ENCODE data around the gene ZFAND6. TPM values are rescaled to one million over a fixed set of nuclear protein-coding genes. Genes with fewer than 3 reads are reported as not detected.

Gene ZFAND6
- total RNA-seq, 1 experiment from 2014 or later: 89.7 TPM

DNA sequence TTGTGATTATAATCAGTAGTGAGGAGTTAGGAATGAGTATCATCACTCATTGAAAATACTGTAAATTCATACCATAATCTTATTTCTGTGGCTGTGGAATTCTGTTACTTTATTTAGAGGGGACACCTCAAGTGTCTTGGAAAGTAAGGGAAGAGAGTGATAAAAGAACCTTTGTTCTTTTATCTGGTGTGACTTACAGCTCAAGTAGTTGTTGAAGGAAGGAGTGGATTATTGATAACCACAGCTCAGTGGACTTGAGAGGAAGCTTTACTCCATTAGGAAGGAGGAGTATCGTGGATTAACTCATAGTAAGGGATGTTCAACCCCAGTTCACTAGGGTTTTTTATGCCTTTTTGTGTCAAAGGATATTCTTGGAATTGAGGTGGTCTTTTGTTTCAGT, 61.2 kb downstream of the ZFAND6 start:
- Histone ChIP-seq H2BK5ac (ENCODE audit: insufficient read length, low read length) (no peak overlapping the region), H3K56ac (ENCODE audit: insufficient read length, low read depth, low read length) (no peak overlapping the region), H3K23ac (ENCODE audit: insufficient read length, low read depth, low read length) (no peak overlapping the region), H3K18ac (ENCODE audit: insufficient read length, low read depth, low read length) (no peak overlapping the region), H4K91ac (ENCODE audit: insufficient read length, low read depth, low read length) (no peak overlapping the region), H3K79me2 (ENCODE audit: insufficient read depth, low read length) (no peaks in the 10 kb centered on the region), H3K4ac (ENCODE audit: low read depth, low read length) (no peak overlapping the region), H2BK15ac (ENCODE audit: low read depth, low read length) (no peak overlapping the region), H4K20me1 (ENCODE audit: control insufficient read depth, insufficient read depth, insufficient read length) (no peaks in the 10 kb centered on the region), H3K27ac (ENCODE audit: insufficient read length, low read depth, low read length) (no peak overlapping the region), H4K5ac (ENCODE audit: insufficient read length, low read depth, low read length) (no peak overlapping the region), H3K9me3 (ENCODE audit: control insufficient read depth, low read depth, low read length) (no peaks in the 10 kb centered on the region), H3T11ph (ENCODE audit: low read length) (no peak overlapping the region), H3K79me1 (ENCODE audit: insufficient read depth, low read depth, low read length, poor library complexity, severe bottlenecking) (no peaks in the 10 kb centered on the region), H2AK5ac (ENCODE audit: insufficient read length, low read length) (no peak overlapping the region), H2BK12ac (ENCODE audit: insufficient read length, low read depth, low read length) (no peak overlapping the region), H4K8ac (replicated peaks; ENCODE audit: insufficient read length, low read depth, low read length) (no peak overlapping the region), H3K4me1 (ENCODE audit: insufficient read depth, low read length) (no peaks in the 10 kb centered on the region), H2BK120ac (ENCODE audit: low read depth, low read length, poor library complexity, severe bottlenecking) (no peak overlapping the region), H3K27me3 (ENCODE audit: insufficient read depth, low read length) (no peaks in the 10 kb centered on the region), H3K23me2 (ENCODE audit: insufficient read length, low read depth, low read length, poor library complexity, severe bottlenecking) (no peaks in the 10 kb centered on the region), H3K14ac (ENCODE audit: insufficient read depth, low read length) (no peak overlapping the region), H3K9ac (ENCODE audit: extremely low read depth, insufficient read length, low read length) (no peak overlapping the region), H2AFZ (ENCODE audit: low read length) (no peak overlapping the region), H3K4me2 (ENCODE audit: insufficient read depth, insufficient read length, low read length) (no peak overlapping the region), H2BK20ac (ENCODE audit: low read depth, low read length, poor library complexity, severe bottlenecking) (no peak overlapping the region)
- Mint-ChIP-seq H3K4me1 (peaks cover 0 to 6% of the 10 kb centered on the region in 2 experiments; a peak in 1 of 4 replicates), H3K27ac (no peak overlapping the region; a peak in 1 of 7 replicates), H3K27me3 (ENCODE audit: low read depth) (no peaks in the 10 kb centered on the region), H3K4me3 (no peak overlapping the region), H3K36me3 (ENCODE audit: insufficient read depth in 1 of 3, low read depth in 3 of 3) (peaks cover 7 to 22% (median 20%) of the 10 kb centered on the region in 3 experiments; a peak in 6 of 7 replicates), H3K9me3 (no peaks in the 10 kb centered on the region)
- TF ChIP-seq, protein P1, sequence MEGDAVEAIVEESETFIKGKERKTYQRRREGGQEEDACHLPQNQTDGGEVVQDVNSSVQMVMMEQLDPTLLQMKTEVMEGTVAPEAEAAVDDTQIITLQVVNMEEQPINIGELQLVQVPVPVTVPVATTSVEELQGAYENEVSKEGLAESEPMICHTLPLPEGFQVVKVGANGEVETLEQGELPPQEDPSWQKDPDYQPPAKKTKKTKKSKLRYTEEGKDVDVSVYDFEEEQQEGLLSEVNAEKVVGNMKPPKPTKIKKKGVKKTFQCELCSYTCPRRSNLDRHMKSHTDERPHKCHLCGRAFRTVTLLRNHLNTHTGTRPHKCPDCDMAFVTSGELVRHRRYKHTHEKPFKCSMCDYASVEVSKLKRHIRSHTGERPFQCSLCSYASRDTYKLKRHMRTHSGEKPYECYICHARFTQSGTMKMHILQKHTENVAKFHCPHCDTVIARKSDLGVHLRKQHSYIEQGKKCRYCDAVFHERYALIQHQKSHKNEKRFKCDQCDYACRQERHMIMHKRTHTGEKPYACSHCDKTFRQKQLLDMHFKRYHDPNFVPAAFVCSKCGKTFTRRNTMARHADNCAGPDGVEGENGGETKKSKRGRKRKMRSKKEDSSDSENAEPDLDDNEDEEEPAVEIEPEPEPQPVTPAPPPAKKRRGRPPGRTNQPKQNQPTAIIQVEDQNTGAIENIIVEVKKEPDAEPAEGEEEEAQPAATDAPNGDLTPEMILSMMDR (conservative IDR thresholded peaks at IDR 0.05): no peak
- no CpG with 5 or more reads among the region's 1 CpG for WGBS (ENCODE audit: extremely low coverage, insufficient read length, low lambda C conversion rate)
- no peak for DNase-seq

Data from H9 (cell line).